NCI-H748 (cell line): Measurements from ENCODE around the gene SLC39A7.

ENCODE experiments used
- DNase-seq: peaks from one replicate; lab custom pipeline; 2025; ENCODE audit not compliant: unreplicated experiment; lab: John Stamatoyannopoulos, UW

SLC39A7 gene

GRCh38 chr6:33170176-33171015, 30.3 kb upstream of the SLC39A7 start:
- DNase-seq: no peak

GRCh38 chr6:33171016-33171879, 29.4 kb upstream of the SLC39A7 start:
- no peak for DNase-seq

- DNase-seq: no peak
Observed at GRCh38 chr6:33171880-33172687, 28.6 kb upstream of the SLC39A7 start.

- DNase-seq: no peak
Observed at GRCh38 chr6:33172688-33173534, 27.8 kb upstream of the SLC39A7 start.

- DNase-seq: no peak
Observed at GRCh38 chr6:33173535-33174180, 27.0 kb upstream of the SLC39A7 start.

- DNase-seq: no peak
Observed at GRCh38 chr6:33174784-33175183, 25.9 kb upstream of the SLC39A7 start.

GRCh38 chr6:33175436-33176069, 25.1 kb upstream of the SLC39A7 start:
- DNase-seq: no peak

- DNase-seq: no peak
Observed at GRCh38 chr6:33176906-33177305, 23.8 kb upstream of the SLC39A7 start.

GRCh38 chr6:33177552-33178446, 22.9 kb upstream of the SLC39A7 start:
- no peak for DNase-seq

- DNase-seq: no peak
Observed at GRCh38 chr6:33178755-33179475, 21.8 kb upstream of the SLC39A7 start.

GRCh38 chr6:33181141-33181540, 19.5 kb upstream of the SLC39A7 start:
- no peak for DNase-seq

GRCh38 chr6:33183071-33183683, 17.5 kb upstream of the SLC39A7 start:
- no peak for DNase-seq

- no peak for DNase-seq
Observed at GRCh38 chr6:33185190-33185589, 15.5 kb upstream of the SLC39A7 start.

- no peak for DNase-seq
Observed at GRCh38 chr6:33185654-33186187, 14.9 kb upstream of the SLC39A7 start.

GRCh38 chr6:33187809-33188208, 12.9 kb upstream of the SLC39A7 start:
- no peak for DNase-seq

- DNase-seq: no peak
Observed at GRCh38 chr6:33189164-33189563, 11.5 kb upstream of the SLC39A7 start.
